ENCODE results near the gene MAGI2.

The MAGI2 gene

DNA sequence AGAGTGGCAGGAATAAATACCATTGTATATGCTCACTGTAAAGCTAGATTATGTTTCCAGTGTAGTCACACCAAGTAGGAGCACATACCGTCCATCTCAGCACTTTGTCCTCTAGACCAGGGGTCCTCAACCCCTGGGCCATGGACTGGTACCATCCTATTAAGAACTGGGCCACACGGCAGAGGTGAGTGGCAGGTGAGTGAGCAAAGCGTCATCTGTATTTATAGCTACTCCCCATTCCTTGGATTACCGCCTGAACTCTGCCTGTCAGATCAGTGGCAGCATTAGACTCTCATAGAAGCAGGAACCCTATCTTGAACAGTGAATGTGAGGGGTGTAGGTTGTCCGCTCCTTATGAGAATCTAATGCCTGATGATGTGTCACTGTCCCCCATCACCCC is 735.3 kb downstream of the MAGI2 start:
- no peak for DNase-seq (ENCODE audit: low spot score)

DNA sequence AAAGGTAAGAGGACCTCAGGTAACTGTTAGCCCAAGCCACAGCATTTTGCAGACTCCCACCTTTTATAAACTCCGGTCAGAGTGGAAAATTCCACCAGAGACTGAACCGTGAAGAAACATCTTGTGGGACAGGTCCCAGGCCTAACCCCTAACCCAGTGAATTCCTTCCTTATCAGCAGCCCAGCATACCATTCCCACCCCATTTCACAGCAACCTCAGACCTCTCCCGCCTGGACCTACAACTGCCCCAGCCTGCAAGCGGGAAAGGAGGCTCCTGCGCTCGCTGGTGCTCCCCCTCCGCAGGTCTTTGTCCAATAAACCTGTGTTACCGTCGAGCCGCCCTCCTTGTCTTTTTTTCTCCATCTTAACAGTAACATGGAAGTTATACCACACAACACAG is 736.6 kb downstream of the MAGI2 start:
- no peak for DNase-seq (ENCODE audit: low spot score)

DNA sequence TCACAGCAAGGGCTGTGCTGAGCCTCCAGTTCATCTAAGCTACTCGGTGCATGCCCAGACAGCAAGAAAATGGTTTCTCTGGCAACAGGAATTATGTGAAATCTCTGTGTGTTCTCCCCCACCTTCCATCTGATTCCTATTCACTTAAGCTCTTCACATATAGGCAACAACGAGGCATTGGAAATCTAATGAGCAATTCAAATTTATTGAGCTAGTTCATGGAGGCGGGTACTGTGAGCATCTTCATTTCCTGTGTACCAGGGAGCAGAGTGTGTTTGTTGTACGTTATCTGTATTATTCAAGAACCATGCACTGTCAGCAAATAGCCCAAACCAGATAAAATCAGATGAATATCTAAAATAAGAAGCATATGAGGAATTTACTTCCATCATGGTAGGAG is 739.1 kb downstream of the MAGI2 start:
- no peak for DNase-seq (ENCODE audit: low spot score)

DNA sequence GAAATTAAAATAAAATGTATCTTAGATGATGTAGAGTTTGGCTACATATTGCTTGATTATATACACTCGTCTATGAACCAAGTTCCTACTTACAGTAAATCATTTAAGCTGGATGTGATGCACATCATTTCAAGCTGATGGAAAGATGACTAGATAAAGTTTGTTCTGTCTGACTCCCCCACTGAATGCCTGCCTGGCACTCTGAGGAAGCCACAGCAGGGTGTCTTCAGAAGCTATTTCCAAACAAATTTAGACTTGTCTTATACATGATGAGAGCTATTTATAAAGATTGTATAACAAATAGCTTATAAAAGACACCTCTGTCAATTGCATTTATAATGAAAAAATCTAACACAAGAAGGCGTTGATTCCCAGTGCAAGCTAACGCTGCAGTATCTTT is 741.4 kb downstream of the MAGI2 start:
- no peak for DNase-seq (ENCODE audit: low spot score)

DNA sequence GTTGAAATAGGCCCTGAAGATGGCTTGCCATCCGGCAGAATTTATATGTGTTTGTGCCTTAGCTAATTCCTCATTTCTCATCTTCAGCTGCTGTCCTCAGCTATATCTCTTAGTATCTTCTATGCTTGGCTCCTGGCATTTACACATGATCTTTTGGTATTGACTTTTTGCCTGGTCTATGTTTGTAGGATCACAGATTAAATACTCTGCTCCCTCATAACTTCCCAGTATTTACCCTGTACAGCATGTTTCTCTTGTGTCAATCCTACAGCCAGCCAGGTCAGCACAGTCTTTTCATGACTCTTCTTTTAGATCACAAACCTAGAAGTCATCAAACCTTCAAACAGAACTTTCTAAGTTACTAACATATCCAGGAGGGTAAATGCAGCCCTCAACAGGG is 743.8 kb downstream of the MAGI2 start:
- DNase-seq (ENCODE audit: low spot score): no peak

DNA sequence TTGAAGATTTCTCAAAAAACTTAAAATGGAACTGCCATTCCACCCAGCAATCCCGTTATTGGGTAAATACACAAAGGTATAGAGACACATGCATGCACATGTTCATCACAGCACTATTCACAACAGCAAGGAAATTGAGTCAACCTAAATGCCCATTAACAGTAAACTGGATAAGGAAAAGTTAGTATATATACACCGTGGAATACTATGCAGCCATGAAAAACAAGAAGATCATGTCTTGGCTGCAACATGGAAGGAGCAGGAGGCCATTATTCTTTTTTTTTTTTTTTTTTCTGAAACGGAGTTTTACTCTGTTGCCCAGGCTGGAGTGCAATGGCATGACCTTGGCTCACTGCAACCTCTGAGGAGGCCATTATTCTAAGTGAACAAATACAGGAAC is 749.0 kb downstream of the MAGI2 start:
- no peak for DNase-seq (ENCODE audit: low spot score)

DNA sequence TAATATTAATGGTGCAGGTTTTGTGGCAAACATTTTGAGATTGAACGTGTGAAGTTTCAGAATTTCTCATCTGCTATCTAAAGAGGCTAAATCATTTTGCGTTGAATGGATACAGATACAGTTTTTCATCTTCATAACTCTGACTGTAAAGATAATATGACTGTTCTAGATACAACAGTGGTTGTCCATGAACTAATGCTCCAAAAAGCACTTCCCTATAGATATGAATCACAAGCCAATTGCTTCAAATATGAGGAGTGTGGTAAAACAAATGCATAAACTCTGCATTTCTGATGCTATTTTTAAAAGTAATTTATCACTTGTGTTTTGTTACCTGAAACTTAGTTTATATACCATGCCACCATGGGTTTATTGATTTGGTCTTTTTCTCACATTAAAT is 750.1 kb downstream of the MAGI2 start:
- no peak for DNase-seq (ENCODE audit: low spot score)

DNA sequence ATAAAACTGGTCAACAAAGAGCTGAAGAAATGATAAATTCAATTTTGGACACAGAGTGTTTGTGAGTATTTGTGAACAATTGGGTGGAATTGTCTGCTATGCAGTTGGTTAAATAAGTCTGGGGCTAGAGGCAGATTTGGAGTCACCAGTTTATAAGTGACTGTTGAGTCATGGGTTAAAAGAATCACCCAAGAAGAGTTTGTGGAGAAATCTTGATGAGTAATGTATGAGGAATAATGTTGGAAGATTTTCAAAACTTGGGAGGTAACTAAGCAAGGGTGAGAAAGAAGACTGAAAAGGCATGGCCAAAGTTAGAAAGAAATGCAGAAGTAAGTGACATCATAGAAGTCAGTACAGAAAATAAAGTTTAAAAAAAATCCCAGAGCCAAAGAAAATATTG is 750.7 kb downstream of the MAGI2 start:
- DNase-seq (ENCODE audit: low spot score): peak; percentile 73

DNA sequence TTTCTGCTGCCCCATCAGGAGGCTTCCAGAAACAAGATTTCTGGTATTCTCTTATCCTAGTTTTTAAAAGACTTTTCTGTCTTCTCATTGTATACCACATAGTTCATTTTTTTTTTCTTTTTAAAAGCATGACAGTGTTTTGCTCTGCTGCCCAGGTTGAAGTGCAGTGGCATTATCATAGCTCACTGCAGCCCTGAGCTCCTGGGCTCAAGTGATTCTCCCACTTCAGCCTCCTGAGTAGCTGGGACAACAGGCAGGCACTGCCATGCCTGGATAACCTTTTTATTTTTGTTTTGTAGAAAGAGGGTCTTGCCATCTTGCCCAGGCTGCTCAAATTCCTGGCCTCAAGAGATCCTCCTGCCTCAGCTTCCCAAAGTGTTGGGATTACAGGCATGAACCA is 757.6 kb downstream of the MAGI2 start:
- no peak for DNase-seq (ENCODE audit: low spot score)

DNA sequence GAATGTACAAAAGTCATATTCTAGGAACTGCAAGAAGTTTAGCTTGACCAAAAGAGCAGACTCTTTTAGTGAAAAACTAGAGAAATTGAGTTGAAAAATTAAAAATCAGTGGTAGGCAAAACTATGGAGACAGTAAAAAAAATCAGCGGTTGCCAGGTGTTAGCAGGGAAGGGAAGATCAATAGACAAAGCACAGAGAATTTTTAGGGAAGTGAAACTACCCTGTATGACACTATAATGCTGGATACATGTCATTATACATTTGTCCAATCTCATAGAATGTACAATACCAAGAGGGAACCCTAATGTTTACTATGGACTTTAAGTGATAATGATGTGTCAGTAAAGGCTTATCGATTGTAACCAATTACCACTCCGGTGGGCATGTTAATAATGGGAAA is 761.9 kb downstream of the MAGI2 start:
- no peak for DNase-seq (ENCODE audit: low spot score)

DNA sequence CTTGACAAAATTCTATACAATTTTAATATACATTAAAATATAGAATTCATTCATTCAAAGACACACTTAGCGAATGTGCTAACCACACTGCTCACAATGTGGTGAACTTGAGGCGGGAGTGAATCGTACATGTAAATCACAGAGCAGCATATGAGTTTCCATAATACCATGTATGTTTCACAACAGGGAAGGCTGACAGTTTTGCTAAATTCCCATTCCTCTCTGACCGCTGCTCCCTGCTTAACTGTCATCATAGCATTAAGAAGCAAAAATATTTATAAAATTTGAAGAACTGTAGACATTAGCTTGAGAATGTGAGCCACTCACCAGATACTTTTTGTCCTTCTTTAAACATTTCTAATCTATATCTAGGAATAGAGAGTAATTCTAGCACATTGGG is 763.3 kb downstream of the MAGI2 start:
- DNase-seq (ENCODE audit: low spot score): no peak

DNA sequence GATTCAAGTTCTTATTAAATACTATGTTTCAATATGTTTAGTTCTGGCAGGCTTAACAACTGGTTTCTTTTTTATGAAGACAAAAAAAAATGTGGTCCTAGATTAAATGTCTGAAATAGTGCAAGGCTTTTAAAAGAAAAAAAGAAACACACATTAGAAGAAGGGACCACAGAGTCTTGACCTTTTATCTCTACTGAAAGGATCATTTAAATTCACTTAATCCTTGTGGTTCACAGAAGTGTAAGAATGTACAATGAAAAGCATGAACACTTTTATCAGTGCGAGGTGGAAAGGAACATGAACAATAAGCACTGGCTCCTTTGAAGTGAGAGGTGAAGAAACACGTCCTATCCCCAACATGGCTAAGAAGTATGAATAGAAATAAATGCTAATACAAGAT is 765.1 kb downstream of the MAGI2 start:
- no peak for DNase-seq (ENCODE audit: low spot score)

DNA sequence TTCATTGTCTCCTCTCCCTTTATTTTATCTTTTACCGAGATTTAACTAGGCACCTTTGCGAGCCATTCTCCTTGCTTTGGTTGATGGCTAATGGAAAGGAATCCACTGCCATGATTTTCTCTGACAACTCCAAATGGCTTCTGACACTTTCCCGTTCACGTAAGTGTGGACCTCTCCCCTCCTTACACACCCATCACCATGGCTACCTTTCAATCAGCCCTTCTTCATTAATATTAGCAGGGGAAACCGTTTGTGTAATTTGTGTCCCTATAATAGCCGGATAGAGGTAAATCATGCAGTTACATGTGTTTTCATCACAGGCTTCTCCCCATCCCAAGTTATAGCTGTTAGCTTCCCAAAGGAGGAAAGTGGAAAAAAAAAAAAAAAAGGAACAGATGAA is 767.3 kb downstream of the MAGI2 start:
- DNase-seq (ENCODE audit: low spot score): no peak

DNA sequence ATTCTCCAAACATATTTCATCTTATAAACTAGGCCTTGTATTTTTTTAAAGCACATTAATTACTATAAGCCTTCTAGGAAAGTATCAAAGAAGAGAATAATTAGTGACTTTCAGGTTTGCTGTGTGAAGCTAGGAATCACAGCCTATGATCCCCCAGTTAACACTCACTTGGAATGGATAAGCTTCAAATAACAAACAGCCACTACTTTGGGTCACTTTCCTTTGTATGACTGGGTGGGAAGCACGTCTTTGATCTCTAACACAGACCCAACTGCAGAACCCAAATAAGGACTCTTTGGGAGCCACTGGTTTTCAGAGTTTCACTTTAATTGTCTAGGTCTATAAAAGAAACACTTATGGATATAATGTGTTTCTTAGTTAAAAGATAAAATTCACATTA is 769.3 kb downstream of the MAGI2 start:
- DNase-seq (ENCODE audit: low spot score): no peak

DNA sequence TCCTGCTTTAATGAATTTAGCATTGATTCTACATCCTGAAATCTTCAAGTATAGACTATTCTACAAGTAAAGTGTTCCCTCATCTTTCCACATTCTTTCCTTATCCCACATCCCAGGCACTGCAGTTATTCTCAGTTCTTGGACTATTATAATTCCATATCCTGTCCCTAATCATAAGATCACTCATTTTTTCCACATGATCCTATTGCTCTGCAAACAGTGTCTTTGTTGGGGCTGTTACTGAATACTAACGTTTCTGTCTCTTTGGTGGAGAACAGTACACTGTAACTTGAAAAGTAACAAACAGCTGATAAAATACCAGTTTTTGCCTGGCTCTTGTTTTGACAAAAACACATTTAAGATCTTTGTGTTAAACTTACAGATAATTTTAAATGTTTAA is 769.9 kb downstream of the MAGI2 start:
- DNase-seq (ENCODE audit: low spot score): no peak

DNA sequence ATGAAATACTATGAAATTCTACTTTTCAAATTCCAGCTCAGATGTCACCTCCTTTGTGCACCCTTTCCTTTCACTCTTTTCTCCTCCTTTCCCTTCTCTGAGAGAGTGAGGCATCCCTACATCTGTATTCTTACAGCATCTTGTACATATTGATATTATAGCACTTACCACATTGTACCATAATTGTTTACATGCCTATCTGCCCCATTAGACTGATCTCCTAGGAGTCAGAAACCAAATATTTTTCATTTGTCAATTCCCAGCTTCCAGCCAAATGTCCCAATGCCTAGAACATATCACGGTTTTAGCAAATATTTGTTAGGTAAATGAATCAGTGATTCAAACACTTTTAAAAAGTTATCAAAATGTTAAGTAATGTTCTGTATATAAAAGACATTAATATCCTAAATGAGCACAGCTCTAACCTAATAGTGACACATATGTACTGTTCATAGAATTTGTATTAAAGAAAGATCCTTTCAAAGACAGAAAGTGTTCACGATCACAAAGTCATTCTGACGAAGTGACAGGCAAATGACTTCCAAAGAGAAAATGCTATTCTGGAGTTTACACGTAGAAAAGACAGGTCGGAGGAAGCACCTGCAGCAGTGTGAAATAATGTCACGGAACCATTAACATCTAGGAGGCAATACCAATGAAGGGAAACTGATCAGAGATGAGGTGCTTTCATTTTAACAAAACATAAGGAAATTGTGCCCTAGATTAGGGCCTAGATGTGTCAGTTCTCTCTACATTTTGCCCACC is 774.2 kb downstream of the MAGI2 start:
- no peak for DNase-seq (ENCODE audit: low spot score)

DNA sequence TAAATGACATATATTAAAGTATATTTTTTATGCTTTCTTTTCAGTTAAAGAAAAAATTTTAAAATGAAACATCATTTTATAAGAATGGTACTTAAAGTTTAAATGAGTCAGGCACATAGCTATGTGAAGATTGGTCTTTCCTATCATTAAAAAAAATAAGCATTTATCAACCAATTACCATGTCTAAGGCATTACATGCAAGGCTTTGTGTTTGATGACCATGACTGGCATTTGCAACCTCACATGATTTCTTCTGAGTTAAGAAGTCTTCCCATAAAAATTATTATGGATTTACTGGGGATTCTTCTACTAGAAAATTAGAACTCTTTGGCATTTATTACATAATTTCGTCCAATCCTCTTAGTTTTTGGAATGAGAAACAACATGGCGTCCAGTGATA is 776.1 kb downstream of the MAGI2 start:
- DNase-seq (ENCODE audit: low spot score): no peak

DNA sequence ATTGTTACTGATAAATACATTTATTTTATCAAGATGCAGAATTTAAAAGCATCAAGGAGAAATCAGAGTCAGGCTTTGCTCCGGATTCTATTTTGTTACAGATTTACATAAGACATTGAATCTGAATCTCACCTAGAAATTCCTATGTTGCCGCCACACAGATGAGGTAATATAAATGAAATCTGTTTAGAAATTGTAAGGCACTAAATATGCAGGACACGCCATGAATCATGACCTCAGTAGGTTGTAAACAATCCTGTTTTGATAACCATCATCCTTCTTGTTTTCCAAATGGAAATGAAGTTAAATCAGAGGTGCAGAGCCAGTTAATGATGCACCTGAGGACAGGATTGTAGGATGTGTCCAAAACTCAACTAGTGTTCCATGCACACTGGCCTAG is 778.0 kb downstream of the MAGI2 start:
- no peak for DNase-seq (ENCODE audit: low spot score)

DNA sequence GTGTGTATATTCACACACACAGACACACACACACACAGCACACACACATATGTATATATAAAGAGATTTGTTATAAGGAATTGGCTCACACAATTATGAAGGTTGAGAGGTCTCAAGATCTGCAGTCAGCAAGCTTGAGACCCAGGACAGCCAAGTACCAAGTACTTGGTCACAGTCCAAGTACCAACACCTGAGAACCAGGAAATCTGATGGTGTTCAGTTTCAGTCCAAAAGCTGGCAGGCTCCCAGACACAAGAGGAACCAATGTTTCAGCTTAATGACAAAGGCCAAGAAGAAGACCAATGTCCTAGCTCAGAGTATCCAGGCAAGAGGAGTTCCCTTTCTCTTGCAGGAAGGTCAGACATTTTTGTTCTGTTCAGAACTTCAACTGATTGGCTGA is 780.2 kb downstream of the MAGI2 start:
- no peak for DNase-seq (ENCODE audit: low spot score)

DNA sequence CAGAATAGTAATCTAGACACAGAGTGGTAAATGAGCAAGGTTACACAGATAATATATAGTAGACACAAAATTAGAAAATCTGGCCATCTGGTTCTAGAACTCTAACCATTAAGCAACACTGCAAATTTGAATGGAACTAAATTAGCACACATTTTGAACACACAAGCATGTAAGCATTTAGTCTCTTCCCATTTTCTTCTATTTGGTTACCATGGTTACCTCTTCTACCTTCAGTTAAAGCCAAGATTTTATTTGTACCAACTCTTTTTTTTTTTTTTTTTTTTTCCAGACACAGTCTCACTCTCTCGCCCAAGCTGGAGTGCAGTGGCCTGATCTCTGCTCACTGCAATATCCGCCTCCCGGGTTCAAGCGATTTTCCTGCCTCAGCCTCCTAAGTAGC is 790.5 kb downstream of the MAGI2 start:
- DNase-seq (ENCODE audit: low spot score): no peak

DNA sequence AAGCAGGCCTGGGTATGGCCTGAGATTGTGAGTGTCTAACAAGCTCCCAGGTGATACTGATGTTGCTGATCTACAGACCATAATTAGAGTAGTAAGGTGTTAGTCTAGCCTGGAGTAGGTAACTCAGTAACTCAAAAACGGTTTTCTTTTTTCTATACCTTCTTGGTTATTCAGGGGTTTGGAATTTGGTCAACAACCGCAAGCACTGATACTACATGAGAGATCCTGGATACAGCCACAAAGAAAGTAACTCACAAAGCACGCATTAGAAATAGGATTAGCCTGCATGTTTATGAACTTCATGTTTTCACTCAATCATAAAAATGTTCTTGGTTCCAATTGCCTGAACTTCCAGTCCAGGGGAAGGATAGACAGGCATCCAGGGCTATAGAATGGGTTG is 803.5 kb downstream of the MAGI2 start:
- DNase-seq (ENCODE audit: low spot score): no peak

DNA sequence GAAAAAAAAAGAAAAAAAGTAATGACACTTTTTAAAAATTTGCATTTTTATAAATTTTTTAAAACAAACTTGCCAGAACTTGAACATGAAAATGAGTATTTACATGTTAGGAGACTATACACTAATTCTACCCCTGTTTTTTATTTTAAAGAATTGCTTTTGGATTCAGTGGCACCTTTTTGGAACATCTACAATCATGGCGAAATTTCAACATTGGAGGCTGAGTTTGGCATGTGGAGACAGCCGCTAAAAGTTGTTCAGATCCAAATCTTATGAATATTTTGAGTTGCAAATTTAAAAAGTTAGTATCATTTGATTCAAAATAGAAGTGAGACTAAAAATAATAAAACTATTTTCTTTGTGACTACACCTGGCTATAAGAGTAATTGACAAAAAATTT is 804.2 kb downstream of the MAGI2 start:
- DNase-seq (ENCODE audit: low spot score): no peak

DNA sequence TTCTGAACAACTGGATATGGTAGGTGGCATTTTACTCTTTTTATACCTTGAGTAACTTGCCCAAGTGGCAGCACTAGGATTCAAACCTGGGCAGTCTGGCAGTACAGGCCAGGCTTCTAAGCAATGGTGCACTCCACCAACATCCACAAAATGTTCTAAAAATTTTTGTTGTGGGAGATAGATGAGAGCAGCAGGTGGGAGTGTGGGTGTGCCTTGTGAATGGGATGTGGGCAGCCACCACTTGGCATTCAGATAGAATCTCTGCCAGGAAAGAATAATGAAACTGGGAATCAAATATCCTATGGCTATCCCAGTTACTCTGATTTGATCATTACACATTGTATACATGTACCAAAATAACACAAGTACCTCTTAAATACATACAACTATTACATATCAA is 810.7 kb downstream of the MAGI2 start:
- no peak for DNase-seq (ENCODE audit: low spot score)

DNA sequence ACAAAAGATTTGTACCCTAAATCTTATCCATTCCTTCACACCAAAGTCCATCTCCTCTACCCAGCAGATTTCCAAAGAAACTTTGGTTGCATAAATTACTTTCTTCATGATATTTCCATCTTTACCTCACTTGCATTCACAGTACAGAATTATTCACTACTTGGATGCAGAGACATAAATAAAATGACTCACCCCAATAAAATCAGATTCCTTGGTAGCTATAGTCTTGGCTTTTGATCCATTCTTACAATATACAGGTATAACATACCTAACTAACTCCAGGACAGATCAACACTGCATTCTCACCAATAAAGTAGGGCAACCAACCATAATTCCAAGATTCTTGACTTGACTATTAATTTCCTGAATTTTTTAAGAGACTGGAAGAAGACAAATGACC is 815.1 kb downstream of the MAGI2 start:
- no peak for DNase-seq (ENCODE audit: low spot score)

DNA sequence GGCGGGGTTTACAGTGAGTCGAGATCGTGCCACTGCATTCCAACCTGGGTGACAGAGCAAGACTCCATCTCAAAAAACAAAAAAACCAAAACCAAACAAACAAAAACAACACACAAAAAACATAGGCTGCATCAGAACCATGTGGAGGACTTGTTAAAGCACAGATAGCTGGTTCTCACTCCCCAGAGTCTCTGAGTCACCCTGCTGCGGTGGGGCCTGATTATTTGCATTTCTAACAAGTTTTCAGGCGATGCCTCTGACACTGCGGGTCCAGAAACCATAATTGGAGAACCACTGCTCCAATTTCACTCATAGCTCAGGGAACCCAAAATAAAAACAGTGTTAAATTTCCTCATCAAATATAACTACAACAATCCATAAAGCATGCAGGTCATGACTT is 816.7 kb downstream of the MAGI2 start:
- no peak for DNase-seq (ENCODE audit: low spot score)
